Progenitor cell of endocrine pancreas (in vitro differentiated cells): Measurements from ENCODE around the gene FABP2. TPM values are rescaled to one million over a fixed set of nuclear protein-coding genes. Genes with fewer than 3 reads are reported as not detected.
A peak's percentile ranks its signal among the peaks of the same experiment; 100 is the strongest.

Experiments
- DNase-seq: peaks from one replicate; pipeline ENCODE4 v3.0.0; 2021; ENCODE audit warnings: low spot score; ENCODE audit not compliant: unreplicated experiment
- H3K27ac Mint-ChIP-seq: 2 replicates; pipeline ENCODE4 v1.8.0; 2021; ENCODE audit warnings: mild to moderate bottlenecking, moderate library complexity, mixed read lengths
- H3K27me3 Mint-ChIP-seq: 2 replicates; pipeline ENCODE4 v1.8.0; 2021; ENCODE audit warnings: mixed read lengths
- H3K36me3 Mint-ChIP-seq: 2 replicates; pipeline ENCODE4 v1.8.0; 2022; ENCODE audit warnings: mixed read lengths; ENCODE audit not compliant: insufficient read depth
- H3K4me1 Mint-ChIP-seq: 2 replicates; pipeline ENCODE4 v1.8.0; 2021; ENCODE audit warnings: low read depth, mixed read lengths
- H3K4me3 Mint-ChIP-seq: 2 replicates; pipeline ENCODE4 v1.8.0; 2021; ENCODE audit warnings: low read depth, mild to moderate bottlenecking, moderate library complexity, mixed read lengths
- H3K9me3 Mint-ChIP-seq: 2 replicates; pipeline ENCODE4 v1.8.0; 2021; ENCODE audit warnings: low read depth, mixed read lengths
- CTCF ChIP-seq: fragments of 200-600 bp; sonication (generic); IDR thresholded peaks from one replicate; pipeline ENCODE4 v1.5.0; 2021; ENCODE audit warnings: antibody characterized with exemption, mild to moderate bottlenecking; ENCODE audit not compliant: unreplicated experiment
- total RNA-seq: library from RNA; stranded (reverse); gene quantifications from 2 replicates; pipeline ENCODE4 v1.2.1, GENCODE V29; 2021

FABP2 gene
- total RNA-seq, 1 donor from 2014 or later: not detected

- TF ChIP-seq CTCF: no peak
- H3K9me3 Mint-ChIP-seq: peaks cover 8% of the 10 kb centered on the region
- no peak overlapping the region for H3K27ac Mint-ChIP-seq
- peaks cover 2% of the 10 kb centered on the region for H3K36me3 Mint-ChIP-seq
- H3K4me3 Mint-ChIP-seq: no peak overlapping the region
- peaks cover 5% of the 10 kb centered on the region for H3K27me3 Mint-ChIP-seq
- peaks cover 3% of the 10 kb centered on the region for H3K4me1 Mint-ChIP-seq
- DNase-seq: no peak
Measured at GRCh38 chr4:119304431-119304830, 17.5 kb downstream of the FABP2 start.

GRCh38 chr4:119303587-119304305 lies 18.2 kb downstream of the FABP2 start:
- peaks cover 9% of the 10 kb centered on the region for H3K4me1 Mint-ChIP-seq
- no peak for DNase-seq
- peaks cover 5% of the 10 kb centered on the region for H3K27me3 Mint-ChIP-seq
- no peak overlapping the region for H3K27ac Mint-ChIP-seq
- H3K36me3 Mint-ChIP-seq: peaks cover 5% of the 10 kb centered on the region
- H3K9me3 Mint-ChIP-seq: peaks cover 8% of the 10 kb centered on the region
- no peak overlapping the region for H3K4me3 Mint-ChIP-seq
- no peak for TF ChIP-seq CTCF

- Mint-ChIP-seq H3K36me3 (peaks cover 11% of the 10 kb centered on the region), H3K27ac (no peak overlapping the region), H3K4me3 (no peak overlapping the region), H3K4me1 (peaks cover 17% of the 10 kb centered on the region), H3K27me3 (peaks cover 5% of the 10 kb centered on the region), H3K9me3 (peaks cover 8% of the 10 kb centered on the region)
- DNase-seq: no peak
- TF ChIP-seq CTCF: no peak
Measured at GRCh38 chr4:119302073-119302832, 19.7 kb downstream of the FABP2 start.

DNA sequence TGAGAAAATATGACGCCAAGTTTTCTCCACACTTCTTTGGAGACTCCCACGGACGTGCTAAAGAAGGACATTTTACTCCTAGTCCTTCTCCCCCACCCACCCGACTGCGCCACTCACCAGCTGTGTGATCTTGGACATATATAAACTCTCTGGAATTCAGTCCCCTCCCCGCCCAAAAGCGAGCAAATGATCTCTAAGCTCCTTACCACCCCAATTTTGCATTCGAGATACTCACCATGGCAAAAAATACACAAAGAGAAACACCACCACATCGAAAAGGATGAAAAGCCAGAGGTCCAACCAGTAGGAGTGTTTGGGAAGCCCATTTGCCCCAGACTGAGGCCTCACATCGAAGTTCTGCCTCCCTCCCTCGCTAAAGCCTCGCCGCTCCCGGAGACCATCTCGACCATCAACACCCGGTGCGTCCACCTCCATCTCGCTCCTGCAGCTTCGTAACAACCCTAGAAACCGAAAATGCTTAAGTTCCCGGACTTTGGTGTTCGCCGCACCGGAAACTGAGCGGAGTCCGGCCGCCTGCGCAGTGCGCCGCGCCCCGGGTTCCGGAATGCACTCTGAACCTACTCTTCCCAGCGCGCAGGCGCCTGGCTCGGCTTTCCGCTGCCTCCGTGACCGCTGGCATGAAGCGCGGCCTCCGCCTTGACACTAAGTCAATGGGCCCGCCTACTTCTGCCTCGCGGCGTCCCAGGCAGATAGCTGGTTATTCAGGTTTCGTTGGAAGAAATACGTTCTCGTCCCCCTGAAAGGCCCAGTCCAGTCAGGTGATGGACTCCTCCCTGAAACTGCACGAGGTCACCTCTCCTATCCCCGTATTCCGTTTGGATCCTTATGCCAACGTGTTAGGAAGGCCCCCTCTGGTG lies 21.6 kb downstream of the FABP2 start:
- peak; percentile 36 for TF ChIP-seq CTCF
- H3K9me3 Mint-ChIP-seq: peaks cover 3% of the 10 kb centered on the region
- peaks cover 17% of the 10 kb centered on the region for H3K4me1 Mint-ChIP-seq
- peak overlapping the region; percentile 100 for H3K27ac Mint-ChIP-seq
- peak overlapping the region; percentile 98 for H3K4me3 Mint-ChIP-seq
- peak; percentile 90 for DNase-seq
- peaks cover 18% of the 10 kb centered on the region for H3K36me3 Mint-ChIP-seq
- no peaks in the 10 kb centered on the region for H3K27me3 Mint-ChIP-seq

DNA sequence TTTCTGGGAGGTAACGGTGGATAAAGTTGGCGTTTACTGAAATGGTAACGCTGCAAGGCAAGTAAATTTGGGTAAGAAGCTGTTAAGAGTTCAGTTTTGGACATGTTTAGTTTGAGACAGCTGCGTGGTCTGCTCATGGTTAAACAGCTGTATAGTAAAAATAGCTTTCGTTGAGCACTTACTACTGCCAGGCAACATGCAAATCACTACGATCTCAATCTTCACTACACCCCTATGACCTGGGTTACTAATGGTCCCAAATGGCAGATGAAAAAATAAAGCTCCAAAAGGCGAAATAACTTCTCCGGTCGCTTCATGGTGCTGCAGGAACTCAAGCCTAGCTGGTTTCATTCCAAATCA lies 22.2 kb downstream of the FABP2 start:
- Mint-ChIP-seq H3K9me3 (peaks cover 3% of the 10 kb centered on the region), H3K27me3 (no peaks in the 10 kb centered on the region), H3K4me1 (peaks cover 17% of the 10 kb centered on the region), H3K4me3 (peak overlapping the region; percentile 98), H3K36me3 (peaks cover 18% of the 10 kb centered on the region), H3K27ac (peak overlapping the region; percentile 100)
- DNase-seq: no peak
- no peak for TF ChIP-seq CTCF
